GM19438 (cell line): ENCODE data around the gene GABRB1.

Experiments used
- ATAC-seq: cut with Tn5 transposase; IDR thresholded peaks from one replicate; pipeline ENCODE4 v1.9.1; 2021; ENCODE audit warnings: low read depth; ENCODE audit not compliant: unreplicated experiment

GABRB1 gene

GRCh38 chr4:47031011-47031678 lies at the start of gene GABRB1:
TSS of gene GABRB1 (plus strand) at chr4:47031567.
- no peak for ATAC-seq

GRCh38 chr4:46984781-46985180 lies 46.6 kb upstream of the GABRB1 start:
- ATAC-seq: no peak

- no peak for ATAC-seq
Measured at GRCh38 chr4:46986922-46987638, 44.3 kb upstream of the GABRB1 start.

- no peak for ATAC-seq
Measured at GRCh38 chr4:46992338-46992737, 39.0 kb upstream of the GABRB1 start.

GRCh38 chr4:46993075-46994006 lies 38.0 kb upstream of the GABRB1 start, which contains the start of gene GABRA4:
TSS of gene GABRA4 (minus strand) at chr4:46993581. CDS start at chr4:46993424, 157 bp downstream.
- no peak for ATAC-seq

- ATAC-seq: no peak
Measured at GRCh38 chr4:46994007-46994405, 37.4 kb upstream of the GABRB1 start.

- ATAC-seq: no peak
Measured at GRCh38 chr4:46999566-46999965, 31.8 kb upstream of the GABRB1 start.

- ATAC-seq: no peak
Measured at GRCh38 chr4:47000406-47000805, 31.0 kb upstream of the GABRB1 start.

- no peak for ATAC-seq
Measured at GRCh38 chr4:47002580-47002979, 28.8 kb upstream of the GABRB1 start.

- ATAC-seq: no peak
Measured at GRCh38 chr4:47010347-47010911, 20.9 kb upstream of the GABRB1 start.

- peak; percentile 67 for ATAC-seq
Measured at GRCh38 chr4:47010912-47011446, 20.4 kb upstream of the GABRB1 start.

- no peak for ATAC-seq
Measured at GRCh38 chr4:47012676-47013075, 18.7 kb upstream of the GABRB1 start.

GRCh38 chr4:47013373-47013772 lies 18.0 kb upstream of the GABRB1 start:
- no peak for ATAC-seq

- ATAC-seq: no peak
Measured at GRCh38 chr4:47017081-47017480, 14.3 kb upstream of the GABRB1 start.

- ATAC-seq: no peak
Measured at GRCh38 chr4:47017494-47017893, 13.9 kb upstream of the GABRB1 start.

- ATAC-seq: no peak
Measured at GRCh38 chr4:47031751-47032404, 511 bp downstream of the GABRB1 start.

- peak; percentile 95 for ATAC-seq
Measured at GRCh38 chr4:47032405-47033106, 1.2 kb downstream of the GABRB1 start.

GRCh38 chr4:47038263-47038662 lies 6.9 kb downstream of the GABRB1 start:
- no peak for ATAC-seq

- ATAC-seq: no peak
Measured at GRCh38 chr4:47040828-47041227, 9.5 kb downstream of the GABRB1 start.
